ENCODE results near the gene IL17RE.
"Not testable (repeated sequence)": the region's sequence is repeated elsewhere in the genome, so short reads cannot be mapped to it uniquely, and the experiment has no call there.

IL17RE gene, protein sequence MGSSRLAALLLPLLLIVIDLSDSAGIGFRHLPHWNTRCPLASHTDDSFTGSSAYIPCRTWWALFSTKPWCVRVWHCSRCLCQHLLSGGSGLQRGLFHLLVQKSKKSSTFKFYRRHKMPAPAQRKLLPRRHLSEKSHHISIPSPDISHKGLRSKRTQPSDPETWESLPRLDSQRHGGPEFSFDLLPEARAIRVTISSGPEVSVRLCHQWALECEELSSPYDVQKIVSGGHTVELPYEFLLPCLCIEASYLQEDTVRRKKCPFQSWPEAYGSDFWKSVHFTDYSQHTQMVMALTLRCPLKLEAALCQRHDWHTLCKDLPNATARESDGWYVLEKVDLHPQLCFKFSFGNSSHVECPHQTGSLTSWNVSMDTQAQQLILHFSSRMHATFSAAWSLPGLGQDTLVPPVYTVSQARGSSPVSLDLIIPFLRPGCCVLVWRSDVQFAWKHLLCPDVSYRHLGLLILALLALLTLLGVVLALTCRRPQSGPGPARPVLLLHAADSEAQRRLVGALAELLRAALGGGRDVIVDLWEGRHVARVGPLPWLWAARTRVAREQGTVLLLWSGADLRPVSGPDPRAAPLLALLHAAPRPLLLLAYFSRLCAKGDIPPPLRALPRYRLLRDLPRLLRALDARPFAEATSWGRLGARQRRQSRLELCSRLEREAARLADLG

DNA sequence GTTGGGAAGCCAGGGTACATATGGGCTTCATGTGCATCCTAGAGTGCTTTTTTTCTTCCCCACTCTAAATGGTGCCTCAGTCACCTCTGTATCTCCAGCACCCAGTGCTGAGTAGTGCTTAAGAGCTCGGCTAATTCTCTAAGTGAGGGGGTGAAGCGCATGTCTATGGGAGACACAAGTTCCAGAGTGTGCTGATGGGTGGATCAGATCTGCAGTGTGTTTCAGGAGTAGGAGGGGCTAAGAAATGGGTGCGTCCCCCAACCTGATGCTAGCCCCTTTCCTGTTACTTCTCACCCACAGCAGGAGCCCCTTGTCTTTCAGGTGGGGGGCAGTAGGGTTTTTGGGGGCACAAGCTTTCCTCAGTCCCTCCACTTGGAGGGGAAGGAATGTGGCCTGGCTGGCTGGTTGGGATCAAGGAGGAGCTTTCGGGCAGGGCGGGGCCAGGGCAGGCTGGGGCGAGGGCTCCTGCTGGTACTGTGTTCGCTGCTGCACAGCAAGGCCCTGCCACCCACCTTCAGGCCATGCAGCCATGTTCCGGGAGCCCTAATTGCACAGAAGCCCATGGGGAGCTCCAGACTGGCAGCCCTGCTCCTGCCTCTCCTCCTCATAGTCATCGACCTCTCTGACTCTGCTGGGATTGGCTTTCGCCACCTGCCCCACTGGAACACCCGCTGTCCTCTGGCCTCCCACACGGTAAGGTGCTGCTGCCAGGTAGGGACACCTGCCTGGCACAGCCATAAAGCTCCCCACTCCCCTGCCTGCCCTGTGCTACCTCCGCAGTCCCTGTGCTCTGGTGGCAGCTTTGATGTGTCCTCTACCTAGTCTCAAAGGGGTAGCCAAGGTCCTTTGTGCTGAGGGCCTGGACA is at the start of gene IL17RE:
TSS of gene IL17RE (plus strand) at position 477 of the 866 bp plus-strand sequence. CDS start at position 562, 85 bp downstream.
- no peak for DNase-seq (ENCODE audit: low read depth)

DNA sequence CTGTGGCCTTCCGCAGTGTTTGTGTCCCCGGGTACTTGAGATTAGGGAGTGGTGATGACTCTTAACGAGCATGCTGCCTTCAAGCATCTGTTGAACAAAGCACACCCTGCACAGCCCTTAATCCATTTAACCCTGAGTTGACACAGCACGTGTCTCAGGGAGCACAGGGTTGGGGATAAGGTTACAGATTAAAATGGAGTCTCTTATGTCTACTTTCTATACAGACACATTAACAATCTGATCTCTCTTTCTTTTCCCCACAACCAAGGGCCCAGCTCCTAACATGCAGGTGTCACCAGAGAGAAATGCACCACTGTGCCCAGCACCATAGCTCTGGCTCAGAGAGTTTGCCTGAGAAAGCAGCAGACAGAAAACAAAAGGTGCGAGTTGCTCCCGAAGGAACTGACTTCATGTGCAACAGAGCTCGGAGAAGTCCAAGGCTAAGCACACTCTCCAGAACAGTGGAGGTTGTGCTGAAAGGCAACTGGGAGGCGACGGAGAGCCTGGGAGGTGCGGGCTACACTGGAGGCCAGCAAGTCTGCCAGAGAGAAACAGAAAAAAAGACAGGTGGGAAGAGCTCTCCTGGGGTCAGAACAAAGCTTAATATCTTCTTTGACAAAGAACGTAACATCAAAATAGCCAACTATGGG is 48.2 kb upstream of the IL17RE start:
- DNase-seq (ENCODE audit: low read depth), result not testable (repeated sequence)

DNA sequence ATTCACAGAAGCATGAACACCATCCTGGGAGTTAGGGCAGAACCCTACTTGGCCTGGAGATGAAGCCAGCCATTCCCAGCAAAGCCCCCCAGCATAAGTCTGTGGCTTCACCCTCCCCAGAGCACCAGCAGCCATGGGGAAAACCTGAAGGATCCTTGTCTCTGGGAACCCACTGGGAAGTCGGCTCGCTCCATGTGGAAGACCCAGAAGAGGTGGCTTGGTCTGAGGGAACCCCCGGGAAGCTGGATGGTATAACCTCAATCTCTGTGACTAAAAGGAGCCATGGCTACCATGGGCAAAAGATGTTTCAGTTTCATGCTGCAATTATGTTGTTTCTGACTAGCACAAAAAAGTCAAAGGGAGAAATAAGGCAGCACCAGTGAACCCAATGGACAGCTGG is 47.1 kb upstream of the IL17RE start:
- DNase-seq (ENCODE audit: low read depth), result no peak

DNA sequence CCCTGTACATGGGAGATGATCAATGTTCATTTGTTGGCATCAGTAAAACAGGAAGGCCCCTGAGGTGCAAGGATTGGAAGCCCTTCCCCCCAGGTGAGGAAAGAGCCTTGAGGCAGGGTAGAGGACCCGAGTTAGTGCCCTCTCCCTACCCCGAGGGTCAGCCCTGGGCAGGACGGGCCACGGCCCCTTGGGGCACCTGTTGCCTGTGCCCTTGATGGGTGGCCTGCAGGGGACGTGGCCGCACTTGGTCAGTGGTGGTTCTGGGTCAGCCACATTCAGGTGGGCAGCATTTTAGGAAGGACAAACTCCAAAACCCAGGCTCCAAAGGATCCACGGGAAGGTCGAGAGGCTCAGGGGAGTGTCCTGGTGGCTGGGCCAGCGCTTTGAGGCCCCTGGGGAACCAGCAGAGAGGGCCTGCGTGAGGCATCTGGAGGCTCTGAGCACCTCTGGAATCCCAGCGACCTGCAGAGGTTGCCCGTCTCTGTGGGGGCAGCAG is 43.1 kb upstream of the IL17RE start:
- no peak for DNase-seq (ENCODE audit: low read depth)

DNA sequence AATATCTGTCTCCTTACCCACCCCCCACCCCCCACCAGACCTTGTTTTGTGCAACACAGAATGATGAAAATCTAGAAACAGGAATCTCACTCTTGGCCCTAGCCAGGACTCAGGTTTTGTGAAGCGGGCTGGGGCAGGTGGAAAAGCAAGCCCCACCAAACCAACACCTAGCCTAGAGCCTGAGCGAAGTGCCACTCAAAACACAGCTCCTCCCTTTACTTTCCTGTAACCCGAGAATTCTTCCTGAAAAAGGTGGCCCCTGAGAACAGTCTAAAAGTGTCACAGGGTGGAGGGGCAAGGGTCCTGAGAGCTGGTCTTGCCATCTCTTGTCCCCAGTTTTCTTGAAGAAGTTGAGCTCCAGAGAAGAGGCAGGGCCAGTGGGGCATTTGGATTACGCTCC is 41.4 kb upstream of the IL17RE start:
- no peak for DNase-seq (ENCODE audit: low read depth)

DNA sequence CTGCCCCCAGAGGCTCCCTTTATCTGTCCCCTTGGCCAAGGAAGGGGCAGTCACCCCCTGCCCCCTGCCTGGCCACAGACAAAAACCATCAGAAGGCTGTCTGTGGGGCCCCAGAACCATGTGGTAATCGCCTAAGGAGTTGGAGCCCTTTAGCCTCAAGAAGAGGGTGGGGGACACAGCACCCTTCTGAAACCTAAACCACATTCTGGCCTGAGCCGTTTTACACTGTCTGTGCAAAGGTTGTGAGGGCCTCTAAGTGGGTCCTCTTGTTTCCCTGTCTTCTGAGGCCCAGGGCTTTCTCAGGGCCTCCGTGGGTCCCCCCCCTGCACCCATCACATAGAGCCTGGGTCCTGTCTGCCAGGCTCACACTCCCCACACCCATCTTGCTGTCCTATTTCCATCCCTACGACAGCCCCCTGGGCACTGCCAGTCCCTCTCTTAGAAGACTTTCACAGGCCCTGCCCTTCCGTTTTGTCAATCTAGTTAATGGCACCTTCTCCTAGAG is 41.0 kb upstream of the IL17RE start:
- no peak for DNase-seq (ENCODE audit: low read depth)

DNA sequence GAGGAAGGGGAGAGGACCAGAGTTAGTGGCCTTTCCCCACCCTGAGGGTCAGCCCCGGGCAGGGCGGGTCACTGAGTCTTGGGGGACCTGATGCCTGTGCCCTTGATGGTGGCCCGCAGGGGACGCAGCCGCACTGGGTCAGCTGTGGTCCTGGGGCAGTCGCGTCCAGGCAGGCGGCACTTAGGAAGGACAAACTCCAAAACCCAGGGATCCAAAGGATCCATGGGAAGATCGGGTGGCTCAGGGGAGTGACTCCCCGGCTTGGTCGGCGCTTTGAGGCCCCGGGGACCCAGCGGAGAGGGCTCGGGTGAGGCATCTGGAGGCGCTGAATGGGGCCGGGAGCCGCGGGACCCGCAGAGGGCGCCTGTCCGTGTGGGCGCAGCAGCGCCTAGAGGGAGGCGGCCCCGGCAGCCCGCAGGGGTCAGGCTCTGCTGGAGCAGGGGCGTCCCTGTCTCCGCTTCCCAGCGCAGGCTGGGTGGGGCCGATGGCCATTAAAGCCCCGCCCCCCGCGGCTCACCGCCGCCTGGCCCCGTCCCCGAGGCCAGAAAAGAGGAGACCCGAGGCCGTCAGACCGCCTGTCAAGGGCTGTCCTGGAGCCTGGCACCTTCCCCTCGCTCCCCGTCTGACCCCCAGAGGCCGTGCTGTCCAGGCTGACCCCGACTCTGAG is 40.1 kb upstream of the IL17RE start:
- no peak for DNase-seq (ENCODE audit: low read depth)

DNA sequence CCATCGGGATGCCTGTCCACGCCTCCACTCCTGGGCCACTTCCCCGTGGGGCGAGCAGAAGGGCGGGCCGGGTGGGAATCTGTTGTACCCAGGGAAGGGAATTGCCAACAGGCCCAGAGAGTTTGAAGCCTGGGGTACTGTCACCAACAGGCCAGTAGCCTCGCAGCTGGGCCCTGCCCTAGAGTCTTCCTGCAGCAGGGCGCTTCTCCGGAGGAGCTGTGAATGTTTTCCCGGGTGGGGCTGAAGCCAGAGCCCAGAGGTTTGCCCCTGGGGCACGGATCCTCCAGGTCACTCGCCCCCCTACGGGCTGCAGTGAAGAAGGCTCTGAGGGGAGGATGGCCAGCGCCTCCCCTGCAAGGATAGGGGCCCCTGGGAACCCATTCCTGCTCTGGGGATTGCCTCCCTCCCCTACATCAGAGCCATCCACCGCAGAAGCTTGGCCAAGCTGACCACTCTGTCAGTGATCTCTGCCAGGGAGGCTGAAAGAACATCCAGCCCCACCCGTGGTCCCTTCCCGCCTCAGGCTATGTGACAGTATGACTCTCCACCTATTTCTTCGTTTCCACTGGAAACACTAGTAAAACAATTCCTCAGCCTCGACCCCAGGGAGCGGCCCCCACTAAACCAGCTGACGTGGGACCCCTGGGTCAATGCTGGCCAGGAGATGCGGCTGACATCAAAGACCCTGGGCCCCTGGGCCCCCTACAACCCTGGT is 39.4 kb upstream of the IL17RE start:
- no peak for DNase-seq (ENCODE audit: low read depth)

DNA sequence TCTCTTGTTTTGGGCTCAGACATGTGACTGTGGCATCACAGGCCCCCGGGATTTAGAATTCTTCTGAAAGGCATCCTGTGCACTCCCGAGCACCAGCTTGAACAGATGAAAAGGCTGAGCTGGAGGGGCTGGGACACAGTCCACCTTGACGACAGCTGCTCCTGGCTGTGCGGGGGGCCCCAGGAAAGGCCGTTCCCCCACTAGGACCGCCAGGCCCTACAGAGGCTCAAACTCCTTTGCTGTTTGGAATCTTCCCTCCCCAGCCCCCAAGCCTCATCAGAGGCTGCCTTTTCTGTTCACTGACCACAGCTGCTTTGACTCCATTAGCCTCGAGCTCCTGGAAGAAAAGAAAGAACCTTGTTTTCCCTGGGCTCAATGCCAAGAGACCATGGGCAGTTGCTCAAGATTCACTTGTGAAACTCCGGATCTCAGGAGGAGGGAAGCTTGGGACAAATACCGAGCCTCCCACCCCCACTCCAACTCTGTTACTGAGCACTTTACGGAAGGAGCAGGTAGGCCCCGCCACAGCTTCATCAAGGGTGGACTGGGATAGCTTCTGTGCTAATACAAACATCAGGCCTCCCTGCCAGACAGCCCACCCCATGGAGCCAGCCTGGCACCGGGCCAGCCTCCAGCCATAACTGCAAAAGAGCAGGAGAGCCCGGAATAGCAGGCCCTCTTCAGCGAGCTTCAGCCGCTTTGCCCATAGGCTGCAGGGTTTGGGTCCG is 38.3 kb upstream of the IL17RE start:
- DNase-seq (ENCODE audit: low read depth), result peak; percentile 82

DNA sequence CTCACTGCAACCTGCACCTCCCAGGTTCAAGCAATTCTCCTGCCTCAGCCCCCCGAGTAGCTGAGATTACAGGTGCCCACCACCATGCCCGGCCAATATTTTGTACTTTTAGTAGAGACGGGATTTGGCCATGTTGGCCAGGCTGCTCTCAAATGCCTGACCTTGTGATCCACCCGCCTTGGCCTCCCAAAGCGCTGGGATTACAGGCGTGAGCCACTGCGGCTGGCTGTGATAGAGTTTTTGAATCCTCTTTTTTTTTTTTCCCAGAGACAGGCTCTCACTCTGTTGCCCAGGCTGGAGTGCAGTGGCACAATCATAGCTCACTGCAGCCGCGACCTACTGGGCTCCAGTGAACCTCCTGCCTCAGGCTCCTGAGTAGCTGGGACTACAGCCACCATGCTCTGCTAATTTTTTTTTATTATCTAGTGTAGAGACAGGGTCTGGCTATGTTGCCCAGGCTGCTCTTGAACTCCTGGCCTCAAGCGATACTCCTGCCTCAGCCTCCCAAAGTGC is 37.5 kb upstream of the IL17RE start:
- DNase-seq (ENCODE audit: low read depth), result not testable (repeated sequence)

DNA sequence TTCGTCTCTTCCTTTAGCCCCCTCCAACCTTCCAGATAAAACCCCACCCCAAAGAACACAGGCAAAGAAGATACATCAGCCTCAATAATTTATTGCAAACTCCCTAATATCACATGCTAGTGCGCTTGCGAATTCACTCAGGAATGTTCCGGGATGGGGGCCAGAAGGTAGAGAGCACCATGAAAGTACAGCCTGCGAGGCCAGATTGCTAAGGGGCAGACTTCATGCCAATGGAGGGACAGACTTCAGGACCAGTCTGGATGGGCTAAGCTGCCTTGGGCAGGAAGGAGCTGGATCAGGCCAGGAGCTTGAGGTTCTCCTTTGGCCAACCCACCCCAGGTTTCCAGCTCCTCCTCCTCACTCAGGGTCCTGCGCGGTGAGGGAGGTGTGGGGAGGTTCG is 36.0 kb upstream of the IL17RE start:
- DNase-seq (ENCODE audit: low read depth), result no peak

DNA sequence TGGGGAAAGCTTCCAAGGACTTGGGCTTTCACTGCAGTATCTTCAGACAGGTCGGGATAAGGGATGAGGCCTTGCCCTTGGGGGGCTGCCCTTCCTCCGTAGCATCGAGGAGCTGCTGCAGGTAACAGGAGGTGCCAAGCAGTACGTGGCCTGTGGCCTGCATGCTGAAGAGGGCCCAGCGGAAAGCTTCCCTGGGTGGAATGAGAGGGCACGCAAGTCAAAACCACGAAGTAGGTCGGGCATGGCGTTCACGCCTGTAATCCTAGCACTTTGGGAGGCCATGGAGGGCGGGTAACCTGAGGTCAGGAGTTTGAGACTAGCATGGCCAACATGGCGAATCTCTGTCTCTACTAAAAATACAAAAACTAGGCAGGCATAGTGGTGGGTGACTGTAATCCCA is 35.5 kb upstream of the IL17RE start:
- DNase-seq (ENCODE audit: low read depth), result no peak

DNA sequence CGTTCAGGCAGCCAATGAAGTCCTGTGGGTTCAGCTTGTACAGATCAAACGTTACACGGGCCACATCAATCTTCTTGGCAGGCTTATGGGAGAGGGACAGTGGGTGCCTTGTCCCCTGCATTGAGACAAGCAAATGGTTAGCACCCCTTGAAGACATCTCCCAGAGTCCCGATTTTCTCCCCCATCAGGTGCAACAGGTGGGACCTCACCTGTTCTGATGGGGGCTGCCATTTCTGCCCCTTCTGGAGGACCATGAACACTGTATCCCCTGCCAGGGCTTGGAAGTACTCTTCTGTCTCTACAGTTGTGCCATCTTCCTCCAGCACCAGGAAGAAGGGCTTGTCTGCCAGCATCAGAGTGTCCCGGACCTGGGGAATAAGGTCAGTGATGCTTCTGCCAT is 32.7 kb upstream of the IL17RE start:
- DNase-seq (ENCODE audit: low read depth), result no peak

DNA sequence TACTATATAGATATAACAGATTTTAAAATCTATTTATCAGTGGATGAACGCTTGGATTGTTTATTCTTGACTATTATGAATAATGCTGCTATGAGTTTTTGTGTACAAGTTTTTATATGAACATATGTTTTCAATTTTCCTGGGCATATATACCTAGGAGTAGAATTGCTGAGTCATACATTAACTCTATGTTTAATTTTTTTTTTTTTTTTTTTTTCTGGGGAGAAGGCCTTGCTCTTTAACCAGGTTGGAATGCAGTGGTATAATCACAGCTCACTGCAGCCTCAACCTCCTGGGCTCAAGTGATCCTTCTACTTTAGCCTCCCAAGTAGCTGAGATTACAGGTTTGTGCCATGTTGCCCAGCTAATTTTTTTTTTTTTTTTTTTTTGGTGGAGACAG is 31.7 kb upstream of the IL17RE start:
- peak; percentile 55 for DNase-seq (ENCODE audit: low read depth)

DNA sequence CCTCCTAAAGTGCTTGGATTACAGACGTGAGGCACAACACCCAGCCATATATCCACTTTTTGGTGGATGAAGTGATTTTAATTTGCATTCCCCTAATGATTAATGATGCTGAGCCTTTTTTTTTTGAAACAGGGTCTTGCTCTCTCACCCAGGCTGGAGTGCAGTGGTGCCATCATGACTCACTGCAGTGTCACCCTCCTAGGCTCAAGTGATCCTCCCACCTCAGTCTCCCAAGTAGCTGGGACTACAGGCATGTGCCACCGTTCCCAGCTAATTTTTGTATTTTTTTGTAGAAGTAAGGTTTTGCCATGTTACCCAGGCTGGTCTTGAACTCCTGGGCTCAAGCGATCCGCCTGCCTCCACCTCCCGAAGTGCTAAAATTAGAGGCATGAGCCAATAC is 30.6 kb upstream of the IL17RE start:
- DNase-seq (ENCODE audit: low read depth), result not testable (repeated sequence)

DNA sequence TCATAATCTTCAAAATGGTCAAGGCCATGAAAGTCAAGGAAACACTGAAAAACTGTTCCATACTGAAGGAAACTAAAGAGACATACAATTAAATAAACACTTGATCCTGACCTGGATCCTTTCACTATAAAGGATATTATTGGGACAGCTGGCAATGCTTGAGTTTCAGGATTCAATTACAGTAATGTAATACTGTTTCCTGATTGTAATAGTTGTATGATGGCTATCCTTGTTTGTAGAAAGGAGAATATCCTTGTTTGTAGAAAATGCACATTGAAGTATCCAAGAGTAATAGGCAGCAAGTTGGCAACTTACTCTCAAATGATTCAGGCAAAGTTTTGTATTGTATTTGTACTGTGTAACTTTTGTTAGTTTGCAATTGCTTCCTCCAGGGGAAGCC is 27.2 kb upstream of the IL17RE start:
- no peak for DNase-seq (ENCODE audit: low read depth)

DNA sequence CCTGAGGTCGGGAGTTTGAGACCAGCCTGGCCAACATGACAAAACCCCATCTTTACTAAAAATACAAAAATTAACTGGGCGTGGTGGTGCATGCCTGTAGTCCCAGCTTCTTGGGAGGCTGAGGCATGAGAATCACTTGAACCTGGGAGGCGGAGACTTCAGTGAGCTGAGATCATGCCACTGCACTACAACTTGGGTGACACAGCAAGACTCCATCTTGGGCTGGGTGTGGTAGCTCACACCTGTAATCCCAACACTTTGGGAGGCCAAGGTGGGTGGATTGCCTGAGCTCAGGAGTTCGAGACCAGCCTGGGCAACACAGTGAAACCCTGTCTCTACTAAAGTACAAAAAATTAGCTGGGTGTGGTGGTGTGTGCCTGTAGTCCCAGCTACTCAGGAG is 26.4 kb upstream of the IL17RE start:
- not testable (repeated sequence) for DNase-seq (ENCODE audit: low read depth)

DNA sequence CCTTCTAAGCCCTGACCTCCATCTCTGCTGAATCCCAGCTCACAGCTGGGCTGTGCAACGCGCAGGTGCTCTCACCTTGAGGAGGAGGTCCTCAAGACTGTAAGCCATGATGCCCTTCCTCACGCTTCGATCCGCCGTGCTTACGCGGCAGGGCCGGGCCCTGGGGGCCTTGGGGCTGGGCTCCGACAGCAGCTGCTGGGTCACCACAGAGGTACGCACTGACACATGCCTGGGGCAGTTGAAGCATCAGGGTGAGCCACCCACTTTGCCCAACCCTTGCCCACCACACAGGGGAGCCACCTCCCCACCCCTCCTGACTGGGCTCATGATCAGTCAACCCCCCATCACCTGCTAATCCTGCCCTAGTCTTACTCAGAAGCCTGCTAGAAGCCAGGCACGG is 25.7 kb upstream of the IL17RE start:
- DNase-seq (ENCODE audit: low read depth), result no peak

DNA sequence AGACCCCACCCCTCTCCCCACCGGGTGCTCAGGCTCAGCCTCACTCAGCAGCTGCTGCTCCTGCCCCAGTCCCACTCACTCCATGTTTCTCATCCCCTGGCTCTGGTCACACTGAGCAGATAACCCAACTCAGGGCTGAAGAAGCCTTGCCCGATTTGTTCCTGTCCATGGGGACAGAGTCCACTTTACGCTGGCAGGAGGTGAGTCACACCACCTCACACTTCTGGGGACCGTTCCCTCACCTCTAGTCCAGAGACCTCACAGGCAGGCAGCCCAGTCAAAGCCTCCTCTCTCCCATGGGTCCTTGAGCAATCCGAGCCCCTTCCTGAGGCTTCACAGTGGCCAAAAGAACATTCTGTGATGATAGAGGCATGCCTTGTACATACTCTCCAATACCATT is 23.9 kb upstream of the IL17RE start:
- peak; percentile 68 for DNase-seq (ENCODE audit: low read depth)
